DND-41 (cell line): ENCODE results near the gene STOX1.
"Not testable (repeated sequence)": the region's sequence is repeated elsewhere in the genome, so short reads cannot be mapped to it uniquely, and the experiment has no call there.

Experiments
- ATAC-seq: fragments of 200-7000 bp; cut with Tn5 transposase; 3 replicates; pipeline ENCODE4 v1.9.1; 2021; ENCODE audit warnings: low read depth; ENCODE audit not compliant: insufficient read depth
- DNase-seq: peaks from one replicate; pipeline ENCODE4 v3.0.0-alpha.2; 2020
- H2AFZ ChIP-seq: 2 replicates; pipeline ENCODE4 v1.6.0; 2012; ENCODE audit warnings: low read depth, low read length
- H3K27ac ChIP-seq: 2 replicates; pipeline ENCODE4 v1.5.1; 2012; ENCODE audit warnings: low read length, inconsistent platforms
- H3K27me3 ChIP-seq: fragments of 200-600 bp; sonication (generic); 2 replicates; pipeline ENCODE4 v1.6.0; 2012; ENCODE audit warnings: low read length, mild to moderate bottlenecking, inconsistent platforms; ENCODE audit not compliant: insufficient read depth, poor library complexity
- H3K36me3 ChIP-seq: 2 replicates; pipeline ENCODE4 v1.5.1; 2012; ENCODE audit warnings: low read length, inconsistent platforms; ENCODE audit not compliant: insufficient read depth
- H3K4me1 ChIP-seq: 2 replicates; pipeline ENCODE4 v1.5.1; 2012; ENCODE audit warnings: mild to moderate bottlenecking, low read length; ENCODE audit not compliant: insufficient read depth
- H3K4me2 ChIP-seq: 2 replicates; pipeline ENCODE4 v1.6.0; 2012; ENCODE audit warnings: mild to moderate bottlenecking, moderate library complexity, low read length, inconsistent platforms; ENCODE audit not compliant: insufficient read depth
- H3K4me3 ChIP-seq, 2 experiments: fragments of 200-600 bp in 1 of 2; shearing (Covaris generic) in 1 of 2; 2 replicates each; pipeline ENCODE4 v1.5.1; 2012 to 2016; ENCODE audit warnings: inconsistent platforms in 2 of 2, low read length in 2 of 2, mild to moderate bottlenecking in 2 of 2, low read depth in 1 of 2, moderate library complexity in 1 of 2
- H3K79me2 ChIP-seq: 2 replicates; pipeline ENCODE4 v1.6.0; 2012; ENCODE audit warnings: low read length, inconsistent platforms; ENCODE audit not compliant: insufficient read depth
- H3K9ac ChIP-seq: 2 replicates; pipeline ENCODE4 v1.6.0; 2012; ENCODE audit warnings: low read depth, mild to moderate bottlenecking, inconsistent platforms, low read length, moderate library complexity
- H3K9me3 ChIP-seq: 2 replicates; pipeline ENCODE4 v1.5.1; 2012; ENCODE audit warnings: low read length, moderate library complexity, mild to moderate bottlenecking, inconsistent platforms; ENCODE audit not compliant: insufficient read depth, severe bottlenecking
- H4K20me1 ChIP-seq: 2 replicates; pipeline ENCODE4 v1.6.0; 2012; ENCODE audit warnings: low read length; ENCODE audit not compliant: insufficient read depth
- CTCF ChIP-seq: IDR thresholded peaks from 2 replicates; pipeline ENCODE4 v1.5.1; 2012; ENCODE audit warnings: borderline replicate concordance, low read length, moderate library complexity, mild to moderate bottlenecking; ENCODE audit not compliant: poor library complexity, severe bottlenecking; ENCODE audit errors: extremely low read depth
- EZH2 ChIP-seq: IDR thresholded peaks from 3 replicates; pipeline ENCODE4 v1.6.1; 2012; ENCODE audit warnings: borderline replicate concordance, low read depth, mild to moderate bottlenecking, moderate library complexity, low read length, inconsistent platforms; ENCODE audit not compliant: severe bottlenecking

Gene STOX1

DNA sequence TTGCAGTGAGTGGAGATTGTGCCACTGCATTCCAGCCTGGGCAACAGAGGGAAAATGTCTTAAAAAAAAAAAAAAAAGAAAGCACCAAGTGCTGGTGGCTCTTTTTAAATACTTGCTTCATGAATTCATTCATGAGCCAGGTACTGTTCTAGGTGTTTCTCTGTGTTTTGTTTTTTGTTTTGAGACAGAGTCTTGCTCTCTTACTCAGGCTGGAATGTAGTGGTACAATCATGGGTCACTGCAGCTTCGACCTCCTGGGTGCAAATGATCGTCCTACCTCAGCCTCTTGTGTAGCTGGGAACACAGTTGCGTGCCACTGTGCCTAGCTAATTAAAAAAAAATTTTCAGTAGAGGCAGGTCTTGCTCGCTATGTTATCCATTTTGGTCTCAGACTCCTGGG lies 5.3 kb downstream of the STOX1 start:
- Histone ChIP-seq H3K27ac (no peak overlapping the region), H3K9ac (no peak overlapping the region), H3K36me3 (no peaks in the 10 kb centered on the region), H2AFZ (no peak overlapping the region), H4K20me1 (no peaks in the 10 kb centered on the region), H3K9me3 (no peaks in the 10 kb centered on the region), H3K27me3 (no peaks in the 10 kb centered on the region), H3K4me1 (peaks cover 17% of the 10 kb centered on the region), H3K4me3 (no peak overlapping the region), H3K4me2 (no peak overlapping the region), H3K79me2 (no peaks in the 10 kb centered on the region)
- ATAC-seq = no peak
- DNase-seq = no peak
- TF ChIP-seq CTCF = no peak
- no peak for TF ChIP-seq EZH2

DNA sequence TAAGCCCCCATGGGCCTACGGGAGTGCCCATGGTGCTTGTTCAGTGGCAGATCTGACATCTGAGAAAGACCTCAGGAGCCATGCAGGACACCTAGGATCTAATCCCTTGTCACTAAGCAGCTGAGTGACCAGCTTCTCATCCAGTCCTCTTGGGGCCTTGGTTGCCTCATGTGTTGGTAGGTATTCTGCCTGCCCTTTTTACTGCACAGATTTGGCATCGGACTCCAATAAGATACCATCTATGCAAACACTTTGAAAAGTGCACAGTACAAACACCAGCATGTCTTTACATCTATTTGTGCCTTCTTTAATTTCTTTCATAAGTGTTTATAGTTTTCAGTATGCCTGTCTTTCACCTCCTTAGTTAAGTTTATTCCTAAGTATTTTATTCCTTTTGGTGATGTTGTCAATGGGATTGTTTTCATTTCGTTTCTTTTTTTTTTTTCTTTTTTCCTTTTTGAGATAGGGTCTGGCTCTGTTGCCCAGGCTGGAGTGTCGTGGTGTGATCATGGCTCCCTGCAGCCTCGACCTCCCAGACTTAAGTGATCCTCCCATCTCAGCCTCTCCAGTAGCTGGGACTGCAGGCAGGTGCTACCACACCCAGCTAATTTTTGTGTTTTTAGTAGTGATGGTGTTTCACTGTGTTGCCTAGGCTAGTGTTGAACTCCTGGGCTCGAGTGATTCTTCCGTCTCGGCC lies 10.4 kb downstream of the STOX1 start:
- H3K36me3 ChIP-seq = no peaks in the 10 kb centered on the region
- H3K4me3 ChIP-seq = no peak overlapping the region
- no peaks in the 10 kb centered on the region for H3K4me1 ChIP-seq
- no peaks in the 10 kb centered on the region for H4K20me1 ChIP-seq
- H3K4me2 ChIP-seq = no peak overlapping the region
- TF ChIP-seq CTCF (no peak), EZH2 (no peak)
- no peaks in the 10 kb centered on the region for H3K27me3 ChIP-seq
- DNase-seq = no peak
- ATAC-seq = no peak
- H3K9ac ChIP-seq = no peak overlapping the region
- H2AFZ ChIP-seq = no peak overlapping the region
- H3K9me3 ChIP-seq = no peaks in the 10 kb centered on the region
- H3K79me2 ChIP-seq = no peaks in the 10 kb centered on the region
- no peak overlapping the region for H3K27ac ChIP-seq

- not testable (repeated sequence) for H3K36me3 ChIP-seq, H3K27ac ChIP-seq, ATAC-seq, H3K9ac ChIP-seq, H3K4me3 ChIP-seq, H3K27me3 ChIP-seq, H3K4me1 ChIP-seq, H4K20me1 ChIP-seq, H3K79me2 ChIP-seq, H2AFZ ChIP-seq, DNase-seq, H3K4me2 ChIP-seq, H3K9me3 ChIP-seq
Measured at GRCh38 chr10:68840650-68841049, 13.3 kb downstream of the STOX1 start.

GRCh38 chr10:68848281-68848680 lies 20.9 kb downstream of the STOX1 start:
- Histone ChIP-seq H3K4me2 (no peak overlapping the region), H3K9me3 (no peaks in the 10 kb centered on the region), H3K36me3 (no peaks in the 10 kb centered on the region), H4K20me1 (no peaks in the 10 kb centered on the region), H3K27me3 (no peaks in the 10 kb centered on the region), H3K4me1 (no peaks in the 10 kb centered on the region), H3K79me2 (no peaks in the 10 kb centered on the region), H3K27ac (no peak overlapping the region), H3K9ac (no peak overlapping the region), H2AFZ (no peak overlapping the region), H3K4me3 (no peak overlapping the region)
- DNase-seq = no peak
- TF ChIP-seq CTCF (no peak), EZH2 (no peak)
- no peak for ATAC-seq
